ENCODE measurements around the gene WDR77.

The WDR77 gene

GRCh38 chr1:111448918-111449702 lies at the start of gene WDR77, which contains the start of gene ATP5PB:
Gene WDR77, minus strand, starts transcription at chr1:111449256. Its CDS starts 87 bp downstream, at chr1:111449169.
Gene ATP5PB, plus strand, starts transcription at chr1:111449464. Its CDS starts 78 bp downstream, at chr1:111449542.
- peak within 1 kb of the TSS; percentile 95 for H3K4me3 ChIP-seq (ENCODE audit: low read length)
- no peak for TF ChIP-seq ZNF274 (IDR thresholded peaks at IDR 0.05; ENCODE audit: low read depth, low read length)

- no peak overlapping the region for H3K4me3 ChIP-seq (ENCODE audit: low read length)
- TF ChIP-seq ZNF274 (IDR thresholded peaks at IDR 0.05; ENCODE audit: low read depth, low read length) = no peak
Measured at GRCh38 chr1:111497592-111497991, 48.5 kb upstream of the WDR77 start.

- no peak overlapping the region for H3K4me3 ChIP-seq (ENCODE audit: low read length)
- TF ChIP-seq ZNF274 (IDR thresholded peaks at IDR 0.05; ENCODE audit: low read depth, low read length) = no peak
Measured at GRCh38 chr1:111496398-111496797, 47.3 kb upstream of the WDR77 start.

DNA sequence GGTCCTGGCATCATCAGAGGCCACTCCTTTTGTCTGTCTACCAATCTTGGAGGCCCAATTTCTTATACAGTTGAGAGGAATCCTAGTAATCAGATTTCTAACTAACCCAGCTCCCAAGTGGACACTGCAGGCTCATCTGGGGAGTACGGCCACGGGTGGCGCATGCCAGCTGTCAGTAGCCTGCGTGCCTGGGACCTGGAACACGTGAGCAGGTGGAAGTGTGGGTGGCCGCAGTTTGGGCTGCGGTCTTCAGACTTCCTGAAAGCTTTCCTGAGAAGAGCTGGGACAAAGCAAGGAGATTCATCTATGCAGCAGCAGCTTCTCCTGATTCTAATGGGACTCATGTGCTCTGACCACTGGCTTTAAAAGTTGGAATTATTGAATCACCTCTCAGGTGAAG lies 42.0 kb upstream of the WDR77 start:
- no peak overlapping the region for H3K4me3 ChIP-seq (ENCODE audit: low read length)
- TF ChIP-seq ZNF274 (IDR thresholded peaks at IDR 0.05; ENCODE audit: low read depth, low read length) = no peak

DNA sequence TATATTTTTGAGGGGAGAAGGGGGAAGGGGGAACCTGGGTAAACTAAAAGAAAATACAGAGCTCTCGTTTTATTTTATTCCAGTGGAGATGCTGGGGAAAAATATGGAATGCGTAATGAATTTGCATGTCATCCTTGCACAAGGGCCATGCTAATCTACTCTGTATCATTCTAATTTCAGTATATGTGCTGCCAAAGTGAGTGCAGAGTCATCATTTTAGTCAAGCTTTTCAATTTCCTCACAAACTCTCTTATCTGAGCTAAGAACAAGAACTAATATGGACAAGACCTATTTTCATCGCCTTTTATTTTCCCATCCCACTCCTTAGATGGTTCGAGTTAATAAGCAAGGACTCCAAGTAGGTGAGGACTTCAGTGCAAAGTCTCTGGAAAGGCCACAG lies 41.2 kb upstream of the WDR77 start:
- no peak overlapping the region for H3K4me3 ChIP-seq (ENCODE audit: low read length)
- TF ChIP-seq ZNF274 (IDR thresholded peaks at IDR 0.05; ENCODE audit: low read depth, low read length) = no peak

- TF ChIP-seq ZNF274 (IDR thresholded peaks at IDR 0.05; ENCODE audit: low read depth, low read length) = no peak
- no peak overlapping the region for H3K4me3 ChIP-seq (ENCODE audit: low read length)
Measured at GRCh38 chr1:111489604-111490003, 40.5 kb upstream of the WDR77 start.

DNA sequence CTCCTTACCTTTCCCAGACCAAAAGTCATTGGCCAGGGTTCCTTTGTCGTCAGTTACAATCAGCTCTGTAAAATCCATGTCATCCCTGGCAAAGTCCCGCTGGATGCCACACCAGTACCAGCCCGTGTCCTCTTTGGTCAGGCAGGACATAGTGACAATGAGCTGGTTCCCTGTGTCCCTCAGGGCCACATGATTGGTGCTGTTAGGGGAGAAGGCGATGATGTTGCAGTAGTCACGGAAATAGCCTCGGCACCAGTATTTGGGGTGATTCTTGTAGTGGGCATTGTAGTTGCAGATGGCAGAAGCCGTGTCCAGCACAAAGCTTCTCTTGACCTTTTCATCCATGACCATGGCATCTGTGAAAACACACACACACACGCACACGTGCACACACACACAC lies 39.6 kb upstream of the WDR77 start:
- no peak for TF ChIP-seq ZNF274 (IDR thresholded peaks at IDR 0.05; ENCODE audit: low read depth, low read length)
- H3K4me3 ChIP-seq (ENCODE audit: low read length) = no peak overlapping the region

DNA sequence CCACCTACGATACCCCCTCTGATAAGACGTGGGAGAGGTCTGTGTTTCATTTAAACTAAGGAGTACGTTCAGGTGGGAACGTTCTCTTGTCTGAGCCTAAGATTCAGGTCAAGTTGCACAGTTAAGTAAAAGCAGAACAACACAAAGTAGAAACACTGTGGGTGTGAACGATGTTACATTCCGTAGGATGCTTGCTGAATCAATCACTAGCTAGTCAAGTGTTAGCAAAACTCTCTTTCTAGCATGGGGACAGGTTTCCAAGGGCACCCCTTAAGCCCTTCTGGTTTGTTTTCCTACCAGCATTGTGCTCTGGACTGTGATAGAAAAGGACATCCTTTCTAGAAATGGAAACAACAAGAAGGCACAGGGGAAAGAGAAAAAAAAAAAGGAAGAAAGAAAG lies 38.1 kb upstream of the WDR77 start:
- no peak for TF ChIP-seq ZNF274 (IDR thresholded peaks at IDR 0.05; ENCODE audit: low read depth, low read length)

DNA sequence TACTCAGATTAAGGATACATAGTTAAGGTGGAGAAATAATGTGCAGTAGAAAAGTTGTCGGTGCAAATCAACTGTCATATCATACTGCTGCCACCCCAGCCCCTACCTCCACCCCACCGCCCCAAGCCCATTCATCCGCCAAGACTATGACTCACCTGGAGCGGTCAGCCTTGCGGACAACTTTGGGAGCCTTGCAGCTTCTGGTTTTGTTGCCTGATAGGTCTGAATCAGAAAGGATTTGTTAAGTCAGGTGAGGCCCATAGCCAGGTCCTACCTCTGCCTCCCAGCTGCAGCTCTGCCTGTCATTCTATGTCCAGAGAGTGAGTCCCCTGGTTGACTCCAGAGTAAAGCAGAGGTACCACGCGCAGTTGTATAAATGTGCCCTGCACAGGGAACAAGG lies 37.4 kb upstream of the WDR77 start:
- H3K4me3 ChIP-seq (ENCODE audit: low read length) = no peak overlapping the region
- no peak for TF ChIP-seq ZNF274 (IDR thresholded peaks at IDR 0.05; ENCODE audit: low read depth, low read length)

More for the DNA sequence above, 38.1 kb upstream of the WDR77 start:
- H3K4me3 ChIP-seq (ENCODE audit: low read length) = no peak overlapping the region

- TF ChIP-seq ZNF274 (IDR thresholded peaks at IDR 0.05; ENCODE audit: low read depth, low read length) = no peak
- no peak overlapping the region for H3K4me3 ChIP-seq (ENCODE audit: low read length)
Measured at GRCh38 chr1:111484391-111485026, 35.5 kb upstream of the WDR77 start.

DNA sequence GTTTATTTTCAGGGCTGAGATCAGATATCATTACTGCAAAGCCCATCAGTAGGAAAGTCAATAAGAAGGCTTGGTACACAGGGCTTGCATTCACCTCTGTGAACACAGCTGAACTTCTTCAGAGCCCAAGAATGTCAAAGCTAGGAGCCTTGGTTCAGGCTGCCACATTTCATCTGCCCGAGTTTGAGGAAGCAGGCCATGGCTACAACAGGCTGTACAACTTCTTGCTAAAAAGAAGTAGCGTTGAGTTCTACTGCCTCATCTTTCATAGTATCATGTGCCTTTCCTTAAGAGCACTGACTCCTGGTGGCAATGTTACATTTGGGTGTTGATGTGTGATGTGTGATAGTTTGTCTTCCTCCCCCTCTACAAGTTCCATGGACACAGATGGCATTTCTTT lies 34.8 kb upstream of the WDR77 start:
- H3K4me3 ChIP-seq (ENCODE audit: low read length) = no peak overlapping the region
- TF ChIP-seq ZNF274 (IDR thresholded peaks at IDR 0.05; ENCODE audit: low read depth, low read length) = no peak

GRCh38 chr1:111483166-111483565 lies 34.1 kb upstream of the WDR77 start:
- no peak overlapping the region for H3K4me3 ChIP-seq (ENCODE audit: low read length)
- TF ChIP-seq ZNF274 (IDR thresholded peaks at IDR 0.05; ENCODE audit: low read depth, low read length) = no peak

DNA sequence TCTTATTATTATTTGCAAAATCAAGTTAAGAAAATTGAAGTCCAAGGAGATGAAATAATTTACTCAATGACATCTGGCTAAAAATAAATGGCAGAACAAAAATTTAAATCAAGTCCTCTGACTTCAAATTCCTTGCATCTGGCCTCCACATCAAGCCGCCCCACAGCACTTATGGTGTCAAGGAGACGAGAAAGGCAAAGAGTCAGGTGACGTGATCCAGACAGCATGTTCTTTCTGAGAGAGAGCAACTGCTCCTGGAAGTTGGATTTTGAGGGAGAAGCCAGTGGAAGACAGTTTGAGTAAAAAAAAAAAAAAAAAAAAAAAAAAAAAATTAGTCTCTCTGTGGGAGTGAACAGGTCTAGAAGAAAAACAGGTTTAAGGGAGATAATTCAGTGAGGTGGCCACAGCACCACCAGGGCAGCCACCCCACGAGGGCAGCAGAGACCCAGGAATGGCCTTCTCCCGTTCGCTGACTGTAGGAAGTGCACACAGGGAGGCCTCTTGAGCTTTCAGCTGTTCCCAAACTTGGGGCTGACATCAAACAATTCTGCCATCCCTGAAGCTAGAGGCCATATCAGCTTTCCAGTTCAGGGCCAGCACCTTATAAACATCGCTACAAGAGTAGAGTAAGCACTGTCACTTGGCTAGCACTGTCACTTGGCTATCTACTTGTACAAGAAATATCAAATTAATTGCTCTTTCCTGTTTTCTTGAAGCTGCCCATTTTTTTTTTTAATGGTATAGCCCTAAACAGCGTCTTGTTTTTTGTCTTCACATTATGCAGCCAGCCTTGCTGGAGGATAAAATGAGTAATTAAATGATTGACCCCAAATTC lies 32.5 kb upstream of the WDR77 start:
- H3K4me3 ChIP-seq (ENCODE audit: low read length) = no peak overlapping the region
- no peak for TF ChIP-seq ZNF274 (IDR thresholded peaks at IDR 0.05; ENCODE audit: low read depth, low read length)

DNA sequence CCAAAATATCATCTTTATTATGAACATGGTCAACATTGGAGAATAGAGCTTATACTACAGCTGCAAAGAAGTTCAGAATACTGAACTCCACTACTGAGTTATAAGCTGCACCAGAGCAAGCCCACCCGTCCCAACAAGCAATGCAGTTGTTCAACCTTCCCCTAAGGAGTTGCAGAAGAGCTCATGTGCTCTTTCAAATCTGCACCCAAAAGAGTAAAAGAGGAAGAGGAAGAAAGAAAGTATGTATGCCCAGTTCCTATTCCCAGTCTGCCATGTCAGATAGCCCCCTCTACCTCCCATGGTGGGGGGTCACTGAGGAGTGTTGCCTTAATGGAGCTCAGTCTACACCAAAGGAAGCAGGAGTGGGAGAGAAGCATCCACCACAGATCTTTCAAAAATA lies 31.6 kb upstream of the WDR77 start:
- H3K4me3 ChIP-seq (ENCODE audit: low read length) = no peak overlapping the region
- TF ChIP-seq ZNF274 (IDR thresholded peaks at IDR 0.05; ENCODE audit: low read depth, low read length) = no peak
